ENCODE data around the gene CD1D.

The CD1D gene

GRCh38 chr1:158148468-158148867, 32.2 kb upstream of the CD1D start (continued):
- no peak for TF ChIP-seq POU6F1 (CRISPR knock-in tag; IDR thresholded peaks at IDR 0.05; ENCODE audit: borderline replicate concordance, low read depth)
- no peak for TF ChIP-seq RARB (CRISPR knock-in tag; IDR thresholded peaks at IDR 0.05)
- TF ChIP-seq SNAI2 (CRISPR knock-in tag; IDR thresholded peaks at IDR 0.05): no peak

GRCh38 chr1:158149175-158149574, 31.5 kb upstream of the CD1D start:
- TF ChIP-seq ISL1 (CRISPR knock-in tag; IDR thresholded peaks at IDR 0.05): no peak
- TF ChIP-seq BACH2 (CRISPR knock-in tag; IDR thresholded peaks at IDR 0.05; ENCODE audit: borderline replicate concordance): no peak
- TF ChIP-seq ESRRG (CRISPR knock-in tag; IDR thresholded peaks at IDR 0.05): no peak
- no peak for TF ChIP-seq RARB (CRISPR knock-in tag; IDR thresholded peaks at IDR 0.05)
- no peak for TF ChIP-seq ZFP30 (CRISPR knock-in tag; IDR thresholded peaks at IDR 0.05)
- TF ChIP-seq TCF4 (CRISPR knock-in tag; IDR thresholded peaks at IDR 0.05; ENCODE audit: borderline replicate concordance): no peak
- ATAC-seq: no peak

GRCh38 chr1:158149577-158150269, 31.0 kb upstream of the CD1D start:
- peak; percentile 97 for ATAC-seq

GRCh38 chr1:158150523-158150922, 30.2 kb upstream of the CD1D start:
- no peak for TF ChIP-seq TOX (CRISPR knock-in tag; IDR thresholded peaks at IDR 0.05; ENCODE audit: borderline replicate concordance)
- no peak for TF ChIP-seq RARB (CRISPR knock-in tag; IDR thresholded peaks at IDR 0.05)
- TF ChIP-seq ISL1 (CRISPR knock-in tag; IDR thresholded peaks at IDR 0.05): no peak
- no peak for TF ChIP-seq ZNF70 (CRISPR knock-in tag; IDR thresholded peaks at IDR 0.05)
- TF ChIP-seq SNAI2 (CRISPR knock-in tag; IDR thresholded peaks at IDR 0.05): no peak
- TF ChIP-seq TCF4 (CRISPR knock-in tag; IDR thresholded peaks at IDR 0.05; ENCODE audit: borderline replicate concordance): no peak
- no peak for TF ChIP-seq ESRRG (CRISPR knock-in tag; IDR thresholded peaks at IDR 0.05)
- no peak for ATAC-seq

More at GRCh38 chr1:158149577-158150269, 31.0 kb upstream of the CD1D start:
- TF ChIP-seq RARB (CRISPR knock-in tag; IDR thresholded peaks at IDR 0.05) (no peak), BACH2 (CRISPR knock-in tag; IDR thresholded peaks at IDR 0.05; ENCODE audit: borderline replicate concordance) (no peak), POU6F1 (CRISPR knock-in tag; IDR thresholded peaks at IDR 0.05; ENCODE audit: borderline replicate concordance, low read depth) (no peak), PATZ1 (CRISPR knock-in tag; IDR thresholded peaks at IDR 0.05; ENCODE audit: borderline replicate concordance) (no peak), ZNF565 (CRISPR knock-in tag; conservative IDR thresholded peaks at IDR 0.05; ENCODE audit: low read depth) (no peak), OSR1 (CRISPR knock-in tag; IDR thresholded peaks at IDR 0.05) (no peak), ZNF8 (CRISPR knock-in tag; IDR thresholded peaks at IDR 0.05) (no peak), CSDC2 (CRISPR knock-in tag; IDR thresholded peaks at IDR 0.05) (no peak), TOX (CRISPR knock-in tag; IDR thresholded peaks at IDR 0.05; ENCODE audit: borderline replicate concordance) (no peak), ZFP30 (CRISPR knock-in tag; IDR thresholded peaks at IDR 0.05) (no peak)

- ATAC-seq: no peak
- TF ChIP-seq POU6F1 (CRISPR knock-in tag; IDR thresholded peaks at IDR 0.05; ENCODE audit: borderline replicate concordance, low read depth): no peak
Measured at GRCh38 chr1:158153179-158153578, 27.5 kb upstream of the CD1D start.

Data from SK-N-SH treated with all-trans-retinoic acid at 6 μM for 48 hours (cell line).